BE2C (cell line): Measurements from ENCODE around the gene CNTD1.
A peak's percentile ranks its signal among the peaks of the same experiment; 100 is the strongest.

Experiments
- DNase-seq: peaks from one replicate; pipeline ENCODE4 v3.0.0-alpha.2; 2020
- H3K27me3 ChIP-seq: fragments of 250-450 bp; sonication (Bioruptor Pico); 2 replicates; pipeline ENCODE4 v1.5.1; 2020; ENCODE audit warnings: mild to moderate bottlenecking
- H3K36me3 ChIP-seq: fragments of 250-450 bp; sonication (Bioruptor Pico); 2 replicates; pipeline ENCODE4 v1.5.1; 2020; ENCODE audit warnings: mild to moderate bottlenecking
- H3K4me1 ChIP-seq: fragments of 250-450 bp; sonication (Bioruptor Pico); 2 replicates; pipeline ENCODE4 v1.5.1; 2020
- H3K4me3 ChIP-seq: 2 replicates; pipeline ENCODE4 v1.5.1; 2011; ENCODE audit warnings: low read depth, low read length
- H3K9me3 ChIP-seq: fragments of 250-450 bp; sonication (Bioruptor Pico); 2 replicates; pipeline ENCODE4 v1.5.1; 2020
- CTCF ChIP-seq: IDR thresholded peaks from 2 replicates; pipeline ENCODE4 v1.5.1; 2012; ENCODE audit warnings: mild to moderate bottlenecking, low read depth, low read length

The CNTD1 gene

DNA sequence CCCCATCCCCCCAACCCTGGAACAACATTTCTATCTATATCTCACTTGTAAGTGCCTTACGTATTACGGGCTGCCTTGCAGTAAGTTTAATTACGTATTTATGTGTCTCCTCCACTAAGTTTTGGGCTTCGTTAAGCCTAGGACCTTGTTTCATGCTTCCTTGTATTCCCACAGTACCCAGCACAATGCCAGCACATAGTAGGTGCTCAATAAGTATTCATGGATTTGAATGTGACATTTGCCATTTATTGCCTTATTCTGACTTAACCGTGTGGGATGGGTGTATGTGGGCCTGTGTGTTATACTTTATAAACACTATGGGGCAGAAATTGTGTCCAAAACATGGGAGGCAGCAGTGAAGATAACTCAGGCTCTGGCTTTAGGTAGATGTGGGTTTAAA is 6.1 kb upstream of the CNTD1 start:
- Histone ChIP-seq H3K9me3 (no peaks in the 10 kb centered on the region), H3K4me1 (no peaks in the 10 kb centered on the region), H3K4me3 (no peak overlapping the region), H3K27me3 (peaks cover 26% of the 10 kb centered on the region), H3K36me3 (no peaks in the 10 kb centered on the region)
- DNase-seq: no peak
- TF ChIP-seq CTCF: no peak

DNA sequence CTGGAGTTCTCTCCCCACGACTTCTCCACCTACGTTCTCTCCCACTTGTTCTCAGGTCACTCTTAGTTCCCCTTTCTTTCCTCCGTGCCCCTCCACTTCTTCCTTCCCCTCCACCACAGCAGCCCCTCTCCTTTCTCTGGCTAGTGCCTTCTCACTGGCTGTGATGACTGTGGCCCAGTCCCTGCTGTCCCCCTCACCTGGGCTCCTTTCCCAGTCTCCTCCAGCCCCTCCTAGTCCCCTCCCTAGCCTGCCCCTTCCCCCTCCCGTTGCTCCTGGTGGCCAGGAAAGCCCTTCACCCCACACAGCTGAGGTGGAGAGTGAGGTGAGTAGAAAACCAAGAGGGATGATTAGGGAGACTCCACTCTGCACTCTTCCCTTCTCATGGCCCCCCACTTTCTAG is 3.6 kb upstream of the CNTD1 start:
- no peak for TF ChIP-seq CTCF
- H3K36me3 ChIP-seq: no peaks in the 10 kb centered on the region
- H3K27me3 ChIP-seq: peaks cover 5% of the 10 kb centered on the region; the same call in 1 of the 2 replicates
- no peak overlapping the region for H3K4me3 ChIP-seq
- DNase-seq: no peak
- H3K4me1 ChIP-seq: no peaks in the 10 kb centered on the region
- peaks cover 6% of the 10 kb centered on the region for H3K9me3 ChIP-seq

DNA sequence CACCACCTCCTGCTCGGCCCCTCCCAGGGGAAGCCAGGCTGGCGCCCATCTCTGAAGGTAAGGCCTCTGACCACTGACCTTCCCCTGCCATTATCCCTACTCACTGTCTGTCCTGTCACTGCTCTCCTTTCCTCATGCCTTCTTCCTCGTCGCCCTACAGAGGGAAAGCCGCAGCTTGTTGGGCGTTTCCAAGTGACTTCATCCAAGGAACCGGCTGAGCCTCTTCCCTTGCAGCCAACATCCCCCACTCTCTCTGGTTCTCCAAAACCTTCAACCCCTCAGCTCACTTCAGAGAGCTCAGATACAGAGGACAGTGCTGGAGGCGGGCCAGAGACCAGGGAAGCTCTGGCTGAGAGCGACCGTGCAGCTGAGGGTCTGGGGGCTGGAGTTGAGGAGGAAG is 3.2 kb upstream of the CNTD1 start:
- peaks cover 8% of the 10 kb centered on the region; the same call in 1 of the 2 replicates for H3K27me3 ChIP-seq
- no peaks in the 10 kb centered on the region for H3K36me3 ChIP-seq
- DNase-seq: no peak
- H3K4me1 ChIP-seq: no peaks in the 10 kb centered on the region
- TF ChIP-seq CTCF: no peak
- peaks cover 6% of the 10 kb centered on the region for H3K9me3 ChIP-seq
- no peak overlapping the region for H3K4me3 ChIP-seq

GRCh38 chr17:42796066-42796758 is 2.4 kb upstream of the CNTD1 start:
- no peak for DNase-seq
- no peak overlapping the region for H3K4me3 ChIP-seq
- no peaks in the 10 kb centered on the region for H3K4me1 ChIP-seq
- no peaks in the 10 kb centered on the region for H3K36me3 ChIP-seq
- no peak for TF ChIP-seq CTCF
- peaks cover 5% of the 10 kb centered on the region; the same call in 1 of the 2 replicates for H3K27me3 ChIP-seq
- H3K9me3 ChIP-seq: peaks cover 6% of the 10 kb centered on the region

DNA sequence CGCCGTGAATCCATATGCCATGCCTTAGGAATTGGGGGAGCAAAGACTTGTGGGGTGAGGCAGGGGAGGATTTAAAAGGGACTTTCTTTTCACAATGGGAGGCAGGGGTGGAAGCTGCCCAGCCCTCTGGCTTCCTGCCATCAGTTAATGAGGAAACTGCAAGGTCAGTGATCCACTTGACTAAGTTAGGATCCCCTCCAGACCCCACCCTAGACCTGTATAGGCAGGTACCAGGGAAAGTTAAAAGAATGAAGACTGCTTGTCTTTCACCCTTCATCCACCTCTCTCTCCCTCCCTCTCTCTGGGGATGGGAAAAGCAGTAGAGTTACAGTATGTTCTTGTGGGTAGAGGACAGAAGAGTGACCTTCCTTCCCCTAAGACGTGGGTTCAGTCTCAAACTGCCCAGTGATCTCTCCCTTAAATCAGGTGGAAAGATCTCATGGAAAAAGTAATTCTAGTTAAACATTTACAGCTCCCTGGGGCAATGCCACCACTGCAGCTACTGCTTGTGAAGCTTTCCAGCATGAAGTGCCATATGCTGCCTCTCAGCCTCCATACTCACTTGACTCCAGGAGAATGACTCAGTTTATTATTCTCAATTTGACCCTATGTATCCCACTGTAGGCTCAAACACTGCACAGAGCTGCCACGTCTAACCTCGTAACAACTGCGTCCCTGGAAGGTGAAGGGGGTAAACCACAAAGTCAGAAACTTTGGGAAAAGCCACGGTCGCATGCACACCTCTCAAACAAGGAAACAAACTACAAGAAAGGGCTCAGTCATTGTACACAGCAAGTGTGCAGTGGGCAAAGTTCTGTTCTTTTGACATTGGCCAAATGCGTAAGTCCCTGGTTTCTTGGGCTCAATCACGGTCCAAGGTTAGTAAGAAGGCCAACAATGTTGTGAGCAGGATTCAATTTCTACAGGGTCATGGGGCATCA is 1.3 kb upstream of the CNTD1 start:
- Histone ChIP-seq H3K36me3 (no peaks in the 10 kb centered on the region), H3K4me1 (no peaks in the 10 kb centered on the region)
- no peak for DNase-seq

More for the DNA sequence above, 1.3 kb upstream of the CNTD1 start:
- Histone ChIP-seq H3K4me3 (peak overlapping the region; percentile 95), H3K27me3 (peaks cover 8% of the 10 kb centered on the region), H3K9me3 (peaks cover 6% of the 10 kb centered on the region)
- TF ChIP-seq CTCF: no peak
